Stimulated activated CD4-positive, alpha-beta T cell treated with anti-CD3 and anti-CD28 coated beads, Interleukin-2, amount 100 ng/mL, for 4 hours (primary cell): ENCODE data around the gene SLC7A6OS.
A peak's percentile ranks its signal among the peaks of the same experiment; 100 is the strongest.

Experiments
- DNase-seq: peaks from one replicate; pipeline ENCODE4 v3.0.0-alpha.2; 2020; ENCODE audit warnings: low read depth

SLC7A6OS gene

GRCh38 chr16:68279726-68280558 is 30.8 kb downstream of the SLC7A6OS start:
- DNase-seq, result no peak

- no peak for DNase-seq
Measured at GRCh38 chr16:68276223-68276622, 34.5 kb downstream of the SLC7A6OS start.

DNA sequence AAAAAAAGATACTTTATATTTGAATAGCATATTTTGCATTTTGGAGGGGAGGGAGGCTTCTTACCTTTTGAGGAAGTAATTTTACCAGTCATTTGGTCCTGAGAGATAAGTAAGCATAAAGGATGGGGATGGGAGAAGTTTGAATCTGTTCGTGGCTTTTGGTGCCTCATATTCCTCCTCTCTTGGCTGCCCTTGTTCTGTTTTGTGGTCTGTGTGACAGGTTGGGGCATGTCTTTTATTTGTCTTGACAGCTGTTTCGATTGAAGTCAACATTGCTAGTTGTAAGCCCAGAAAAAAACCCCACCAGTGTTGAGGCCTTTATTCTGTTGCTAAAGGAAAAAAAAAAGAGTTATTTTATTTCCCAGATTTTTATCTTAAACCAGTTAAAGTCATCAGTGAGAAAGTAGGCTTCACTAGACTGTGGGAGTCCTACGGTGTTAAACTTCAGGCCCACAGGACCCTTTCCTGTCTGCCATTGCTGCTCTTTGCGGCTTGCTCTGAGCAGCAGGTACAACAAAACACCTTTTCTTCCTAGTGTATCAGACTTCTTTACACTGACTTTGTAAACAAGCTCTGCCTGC is 35.0 kb downstream of the SLC7A6OS start:
- no peak for DNase-seq

- DNase-seq, result no peak
Measured at GRCh38 chr16:68274441-68274840, 36.3 kb downstream of the SLC7A6OS start.

GRCh38 chr16:68273896-68274295 is 36.9 kb downstream of the SLC7A6OS start:
- DNase-seq, result no peak

DNA sequence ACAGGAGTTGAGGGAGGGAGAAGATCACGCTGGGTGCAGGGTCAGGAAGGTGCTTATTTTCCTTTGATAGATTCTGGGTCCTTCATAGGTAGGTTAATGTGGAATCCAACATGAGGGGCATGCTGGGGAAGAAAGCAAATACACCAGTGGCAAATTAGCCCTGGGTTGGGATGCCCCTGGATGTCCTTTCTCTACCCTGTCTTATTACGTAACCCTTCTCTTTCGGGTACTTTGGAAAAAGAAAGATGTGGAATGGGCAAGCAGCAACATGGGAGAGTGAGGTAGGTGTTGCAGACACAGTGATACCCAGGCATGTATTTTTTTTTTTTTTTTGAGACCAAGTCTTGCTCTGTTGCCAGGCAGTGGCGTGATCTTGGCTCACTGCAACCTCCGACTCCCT is 37.3 kb downstream of the SLC7A6OS start:
- no peak for DNase-seq

- DNase-seq, result peak; percentile 29
Measured at GRCh38 chr16:68272507-68273209, 38.1 kb downstream of the SLC7A6OS start.

DNA sequence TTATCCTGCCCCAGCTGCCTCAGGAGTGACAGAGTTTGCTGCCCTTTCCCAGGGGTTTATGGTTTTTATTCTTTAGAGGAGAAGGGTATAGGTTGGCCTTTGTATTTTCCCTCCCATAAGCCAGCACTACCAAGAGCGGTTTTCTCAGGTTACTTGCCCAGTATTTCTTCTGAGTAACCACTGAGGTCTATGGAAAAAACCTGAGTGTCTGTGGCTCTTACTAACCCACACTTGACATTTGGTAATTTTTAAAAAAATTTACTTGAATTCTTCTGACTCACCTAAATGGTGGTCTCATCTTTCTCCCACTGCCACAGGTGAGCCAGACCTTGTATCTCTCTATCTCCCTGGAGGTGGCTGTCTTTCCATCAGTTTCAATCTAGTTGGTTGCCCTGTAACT is 40.4 kb downstream of the SLC7A6OS start:
- no peak for DNase-seq

DNA sequence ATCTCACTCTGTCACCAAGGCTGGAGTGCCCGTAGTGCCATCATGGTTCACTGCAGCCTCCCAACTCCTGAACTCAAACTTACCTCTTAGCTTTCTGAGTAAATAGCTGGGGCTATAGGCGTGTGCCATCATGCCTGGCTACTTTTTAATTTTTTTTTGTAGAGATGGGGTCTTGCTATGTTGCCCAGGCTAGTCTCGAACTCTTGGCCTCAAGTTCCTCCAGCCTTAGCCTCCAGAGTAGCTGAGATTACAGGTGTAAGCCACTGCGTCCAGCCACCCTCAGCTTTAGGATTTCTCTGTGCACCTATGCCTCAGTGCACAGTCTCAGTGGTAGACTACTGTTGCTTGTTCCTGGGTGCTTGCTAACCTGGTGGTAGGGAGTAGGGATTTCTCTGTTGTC is 41.0 kb downstream of the SLC7A6OS start:
- no peak for DNase-seq

DNA sequence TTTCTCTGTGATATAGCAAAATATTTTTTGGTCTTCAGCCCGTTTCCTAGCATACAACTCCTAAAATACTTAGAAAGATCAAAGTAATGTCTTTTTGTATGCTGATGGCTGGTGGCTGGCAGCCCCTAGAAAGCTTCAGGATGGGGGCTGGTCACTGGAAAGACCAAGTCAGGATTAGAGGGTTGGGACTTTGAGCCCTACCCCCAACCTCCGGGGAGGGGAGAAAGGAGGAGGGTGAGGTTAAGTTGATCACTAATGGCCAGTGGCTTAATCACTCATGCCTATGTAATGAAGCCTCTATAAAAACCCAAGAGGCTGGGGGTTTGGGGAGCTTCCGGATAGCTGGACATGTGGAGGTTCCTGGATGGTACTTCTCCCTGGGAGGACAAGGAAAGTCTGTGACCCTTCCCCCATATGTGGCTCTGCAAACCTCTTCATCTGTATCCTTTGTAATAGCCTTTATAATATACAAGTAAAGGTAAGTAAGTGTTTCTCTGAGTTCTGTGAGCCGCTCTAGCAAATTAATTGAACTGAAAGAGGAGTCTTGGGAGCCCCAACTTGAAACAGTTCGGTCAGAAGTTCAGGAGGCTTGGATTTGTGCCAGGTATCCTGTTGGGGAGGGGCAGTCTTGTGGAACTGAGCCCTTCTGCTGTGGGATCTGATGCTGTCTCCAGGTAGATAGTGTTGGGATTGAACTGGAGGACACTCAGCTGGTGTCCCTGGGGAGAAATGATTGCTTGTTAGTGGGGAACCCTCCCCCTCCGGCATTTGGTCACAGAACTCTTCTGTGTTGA is 42.9 kb downstream of the SLC7A6OS start:
- DNase-seq, result no peak

GRCh38 chr16:68265078-68265920 is 45.4 kb downstream of the SLC7A6OS start:
- peak; percentile 34 for DNase-seq

DNA sequence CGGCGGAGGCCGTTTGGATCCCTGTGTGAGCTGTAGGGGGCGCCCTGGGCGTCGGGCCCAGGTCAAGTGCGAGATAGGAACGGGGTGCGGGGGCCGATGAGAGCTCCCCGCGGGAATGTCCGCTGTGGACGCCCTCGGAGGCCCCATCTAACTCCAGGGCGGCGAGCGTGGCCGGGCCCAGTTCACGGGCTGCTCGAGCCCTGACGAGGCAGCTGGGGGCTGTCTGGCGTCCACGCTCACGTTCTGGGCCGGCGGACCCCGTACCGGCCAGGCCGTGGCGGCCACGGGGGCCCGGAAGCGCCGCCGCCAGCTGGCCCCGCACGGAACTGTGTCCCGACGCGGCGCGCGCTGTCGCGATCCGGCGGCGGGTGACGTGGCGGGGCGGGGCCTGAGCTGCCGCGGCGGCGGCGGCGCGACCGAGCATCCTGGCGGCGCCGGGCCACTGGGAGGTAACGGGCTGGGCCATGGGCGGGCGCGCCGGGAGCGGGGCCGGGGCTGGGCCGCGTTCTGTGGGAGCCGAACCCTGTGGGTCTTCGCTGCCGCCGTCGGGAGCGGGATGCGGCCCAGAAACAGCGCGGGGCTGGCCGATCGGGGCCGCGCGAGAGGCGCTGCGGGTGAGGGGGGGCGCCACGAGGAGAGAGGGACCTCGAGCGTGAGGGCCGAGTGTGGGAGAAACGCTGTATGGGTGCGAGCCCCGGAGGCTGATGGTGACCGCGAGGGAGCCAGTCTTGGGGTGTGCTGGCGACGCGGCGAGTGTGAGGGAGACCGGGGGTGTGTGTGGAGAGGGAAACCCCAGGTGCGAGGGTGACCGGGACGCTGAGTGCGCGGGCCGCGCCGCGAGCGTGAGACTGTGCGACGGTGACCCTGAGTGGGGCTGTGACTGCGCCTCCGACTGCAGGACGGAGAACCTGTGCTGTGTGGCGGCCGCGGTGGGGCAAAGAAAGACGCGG is 46.3 kb downstream of the SLC7A6OS start, which contains the start of gene SLC7A6:
SLC7A6 (plus strand) TSS at position 399 of the 950 bp plus-strand sequence. CDS start 10,201 bp downstream, outside the sequence.
- DNase-seq, result peak; percentile 84

DNA sequence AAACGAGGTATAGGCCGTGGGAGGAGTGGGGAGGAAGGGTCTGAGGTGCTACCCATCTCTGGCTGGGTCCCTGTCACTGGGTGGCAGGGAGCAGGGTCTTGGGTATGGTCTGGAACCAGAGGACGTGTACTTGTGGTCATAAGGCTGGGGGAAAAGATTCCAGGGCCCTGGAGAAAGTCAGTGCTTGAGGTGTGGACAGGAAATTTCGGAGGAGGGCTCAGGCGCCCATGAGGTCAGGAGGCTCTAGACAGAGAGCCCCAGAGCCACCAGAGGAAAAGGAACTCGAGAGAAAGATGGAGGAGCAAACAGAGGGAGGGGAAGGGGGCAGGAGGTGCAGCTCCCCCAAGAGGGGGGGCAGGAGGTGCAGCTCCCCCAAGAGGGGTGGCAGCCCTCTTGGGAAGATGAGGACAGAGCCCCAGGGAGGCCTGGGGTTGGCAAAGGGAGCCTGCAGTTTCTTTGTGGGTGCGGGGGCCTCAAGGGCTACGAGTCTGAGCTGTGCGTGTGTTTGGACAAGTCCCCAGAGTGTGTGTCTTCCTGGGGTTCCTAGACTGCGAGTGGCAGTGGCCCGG is 47.1 kb downstream of the SLC7A6OS start:
- no peak for DNase-seq

DNA sequence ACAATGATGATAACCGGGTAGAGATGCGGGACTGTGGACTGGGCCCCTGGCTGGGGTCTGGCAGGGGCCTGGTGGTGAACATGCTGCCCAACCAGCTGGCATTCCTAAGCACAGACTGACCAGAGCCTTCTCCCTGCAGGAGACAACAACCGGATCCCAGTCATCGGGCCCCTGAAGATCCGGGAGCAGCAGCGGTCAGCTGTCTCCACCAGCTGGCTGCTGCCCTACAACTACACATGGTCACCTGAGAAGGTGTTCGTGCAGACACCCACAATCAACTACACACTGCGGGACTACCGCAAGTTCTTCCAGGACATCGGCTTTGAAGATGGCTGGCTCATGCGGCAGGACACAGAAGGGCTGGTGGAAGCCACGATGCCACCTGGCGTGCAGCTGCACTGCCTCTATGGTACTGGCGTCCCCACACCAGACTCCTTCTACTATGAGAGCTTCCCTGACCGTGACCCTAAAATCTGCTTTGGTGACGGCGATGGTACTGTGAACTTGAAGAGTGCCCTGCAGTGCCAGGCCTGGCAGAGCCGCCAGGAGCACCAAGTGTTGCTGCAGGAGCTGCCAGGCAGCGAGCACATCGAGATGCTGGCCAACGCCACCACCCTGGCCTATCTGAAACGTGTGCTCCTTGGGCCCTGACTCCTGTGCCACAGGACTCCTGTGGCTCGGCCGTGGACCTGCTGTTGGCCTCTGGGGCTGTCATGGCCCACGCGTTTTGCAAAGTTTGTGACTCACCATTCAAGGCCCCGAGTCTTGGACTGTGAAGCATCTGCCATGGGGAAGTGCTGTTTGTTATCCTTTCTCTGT is 51.5 kb downstream of the SLC7A6OS start:
- no peak for DNase-seq

GRCh38 chr16:68257906-68258800 is 52.6 kb downstream of the SLC7A6OS start:
- DNase-seq, result no peak

GRCh38 chr16:68257251-68257905 is 53.4 kb downstream of the SLC7A6OS start:
- DNase-seq, result no peak

GRCh38 chr16:68255712-68256111 is 55.0 kb downstream of the SLC7A6OS start:
- DNase-seq, result no peak
